AG04450 (cell line): ENCODE results near the gene PRKAG2. TPM values are rescaled to one million over a fixed set of nuclear protein-coding genes. Genes with fewer than 3 reads are reported as not detected.
A peak's percentile ranks its signal among the peaks of the same experiment; 100 is the strongest.

Source experiments
- CTCF ChIA-PET: fragments of 300-600, 350-600 bp; formaldehyde crosslinking; extraction: SDS; loops from one replicate; lab custom pipeline; 2022; ENCODE audit warnings: antibody characterized with exemption, inconsistent platforms; lab: Charles Lee
- POLR2A ChIA-PET: fragments of 350-600 bp; formaldehyde crosslinking; extraction: SDS; loops from one replicate; lab custom pipeline; 2021; ENCODE audit warnings: antibody characterized with exemption, inconsistent platforms; lab: Yijun Ruan, JAX
- DNase-seq: peaks from one replicate; pipeline ENCODE4 v3.0.0-alpha.2; 2011; ENCODE audit warnings: low read depth, low spot score
- H3K27ac ChIP-seq: one replicate; pipeline ENCODE4 v1.5.1; 2012; ENCODE audit warnings: low read depth, low read length, control low read depth
- H3K27me3 ChIP-seq: one replicate; pipeline ENCODE4 v1.6.0; 2012; ENCODE audit warnings: low read length; ENCODE audit not compliant: control insufficient read depth, insufficient read depth
- H3K4me3 ChIP-seq: 2 replicates; pipeline ENCODE4 v1.5.1; 2011; ENCODE audit warnings: mild to moderate bottlenecking, low read depth, low read length, control low read depth
- H3K9me3 ChIP-seq: 2 replicates; pipeline ENCODE4 v1.5.1; 2012; ENCODE audit warnings: low read length; ENCODE audit not compliant: control insufficient read depth, insufficient read depth
- CTCF ChIP-seq: IDR thresholded peaks from 2 replicates; pipeline ENCODE4 v1.5.1; 2011; ENCODE audit warnings: low read depth, low read length, control low read depth, inconsistent platforms
- polyA plus RNA-seq: library from polyadenylated mRNA; depleted of rRNA; stranded (reverse); fragments of >200 nt; gene quantifications from 2 replicates; pipeline ENCODE4 v1.2.3, GENCODE V29; 2011

The PRKAG2 gene
- polyA plus RNA-seq, 1 experiment, result 45.0 TPM

GRCh38 chr7:151637781-151638261, 239.1 kb downstream of the PRKAG2 start:
- no peaks in the 10 kb centered on the region for H3K27me3 ChIP-seq
- no peak for TF ChIP-seq CTCF
- H3K9me3 ChIP-seq, result peaks cover 2% of the 10 kb centered on the region
- no peak overlapping the region for H3K4me3 ChIP-seq
- POLR2A ChIA-PET, result interaction anchor here (0.7 kb wide), 1 partner anchor 244 kb away, joined by 5 read pairs; no protein-coding TSS in a partner anchor
- CTCF ChIA-PET, result interaction anchor here (0.6 kb wide), 1 partner anchor 112 kb away, joined by 3 read pairs; no protein-coding TSS in a partner anchor
- DNase-seq, result peak; percentile 26
- H3K27ac ChIP-seq, result peak overlapping the region; percentile 61

- DNase-seq, result no peak
- Histone ChIP-seq H3K4me3 (no peak overlapping the region), H3K27me3 (no peaks in the 10 kb centered on the region), H3K27ac (no peak overlapping the region), H3K9me3 (peaks cover 4% of the 10 kb centered on the region)
- POLR2A ChIA-PET, result no interaction called here
- no peak for TF ChIP-seq CTCF
- CTCF ChIA-PET, result interaction anchor here (0.7 to 5.5 kb wide), 3 partner anchors 119 to 266 kb away, joined by 5 to 37 read pairs (median 10); no protein-coding TSS in a partner anchor
Observed at GRCh38 chr7:151634643-151635042, 242.3 kb downstream of the PRKAG2 start.

GRCh38 chr7:151633516-151633812, 243.5 kb downstream of the PRKAG2 start:
- no peak for TF ChIP-seq CTCF
- H3K4me3 ChIP-seq, result no peak overlapping the region
- no peak for DNase-seq
- H3K27ac ChIP-seq, result no peak overlapping the region
- peaks cover 4% of the 10 kb centered on the region for H3K9me3 ChIP-seq
- H3K27me3 ChIP-seq, result no peaks in the 10 kb centered on the region
- POLR2A ChIA-PET, result no interaction called here
- CTCF ChIA-PET, result interaction anchor here (0.7 to 5.5 kb wide), 11 partner anchors 10 to 174 kb away, joined by 3 to 37 read pairs (median 3); no protein-coding TSS in a partner anchor

- TF ChIP-seq CTCF, result no peak
- DNase-seq, result no peak
- Histone ChIP-seq H3K27me3 (no peaks in the 10 kb centered on the region), H3K9me3 (peaks cover 4% of the 10 kb centered on the region), H3K4me3 (peak overlapping the region; percentile 44), H3K27ac (peak overlapping the region; percentile 42)
- POLR2A ChIA-PET, result interaction anchor here (0.6 to 1.4 kb wide), 5 partner anchors 34 to 124 kb away, joined by 3 to 4 read pairs (median 3); no protein-coding TSS in a partner anchor
- CTCF ChIA-PET, result interaction anchor here (0.6 to 5.5 kb wide), 22 partner anchors 10 to 266 kb away, joined by 3 to 37 read pairs (median 4); no protein-coding TSS in a partner anchor
Observed at GRCh38 chr7:151632750-151633515, 244.0 kb downstream of the PRKAG2 start.
